Vagina (tissue), 2 donors: ENCODE measurements around the gene DEFB113.

Experiments used
- POLR2A ChIP-seq, 2 donors: fragments of 450-650 bp; IDR thresholded peaks; one replicate each; pipeline ENCODE4 v1.6.1; 2017; ENCODE audit warnings: antibody characterized with exemption in 2 of 2, mild to moderate bottlenecking in 2 of 2, moderate library complexity in 2 of 2
- POLR2AphosphoS5 ChIP-seq, 2 donors: sonication (generic); formaldehyde crosslinking; IDR thresholded peaks; one replicate each; pipeline ENCODE4 v1.9.0; 2017; ENCODE audit warnings: antibody characterized with exemption in 2 of 2, mild to moderate bottlenecking in 2 of 2, low read depth in 1 of 2; ENCODE audit not compliant: insufficient read depth in 1 of 2
- TF ChIP-seq, protein P1 (sequence below), 3 experiments: fragments of 450-650 bp in 2 of 3; fragments of 200-600 bp in 1 of 3; sonication (generic) in 1 of 3; IDR thresholded peaks; one replicate each; pipeline ENCODE4 v1.5.1; 2017 to 2019; ENCODE audit warnings: antibody characterized with exemption in 3 of 3, mild to moderate bottlenecking in 2 of 3, moderate library complexity in 2 of 3

DNA sequence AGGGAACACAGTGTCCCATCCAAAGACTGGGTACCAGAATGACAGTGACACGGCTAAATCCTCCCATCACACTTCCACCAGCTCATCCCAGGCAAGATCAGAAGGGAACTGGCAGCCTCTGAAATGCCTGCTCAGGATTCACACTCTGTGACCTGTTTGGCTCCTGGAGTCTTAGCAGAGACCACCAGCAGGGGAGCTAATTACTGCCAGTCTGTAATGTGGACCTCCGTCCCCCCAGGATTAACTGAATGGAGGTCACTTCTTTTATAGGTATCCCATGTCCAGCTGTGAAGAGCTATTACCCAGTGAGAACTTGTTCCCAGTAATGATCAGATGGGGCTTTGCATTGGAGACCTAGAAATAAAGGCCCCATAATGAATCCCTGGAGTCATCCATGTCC, 50.6 kb downstream of the DEFB113 start:
- TF ChIP-seq POLR2A (IDR thresholded peaks at IDR 0.05): no peak
- TF ChIP-seq, protein P1, sequence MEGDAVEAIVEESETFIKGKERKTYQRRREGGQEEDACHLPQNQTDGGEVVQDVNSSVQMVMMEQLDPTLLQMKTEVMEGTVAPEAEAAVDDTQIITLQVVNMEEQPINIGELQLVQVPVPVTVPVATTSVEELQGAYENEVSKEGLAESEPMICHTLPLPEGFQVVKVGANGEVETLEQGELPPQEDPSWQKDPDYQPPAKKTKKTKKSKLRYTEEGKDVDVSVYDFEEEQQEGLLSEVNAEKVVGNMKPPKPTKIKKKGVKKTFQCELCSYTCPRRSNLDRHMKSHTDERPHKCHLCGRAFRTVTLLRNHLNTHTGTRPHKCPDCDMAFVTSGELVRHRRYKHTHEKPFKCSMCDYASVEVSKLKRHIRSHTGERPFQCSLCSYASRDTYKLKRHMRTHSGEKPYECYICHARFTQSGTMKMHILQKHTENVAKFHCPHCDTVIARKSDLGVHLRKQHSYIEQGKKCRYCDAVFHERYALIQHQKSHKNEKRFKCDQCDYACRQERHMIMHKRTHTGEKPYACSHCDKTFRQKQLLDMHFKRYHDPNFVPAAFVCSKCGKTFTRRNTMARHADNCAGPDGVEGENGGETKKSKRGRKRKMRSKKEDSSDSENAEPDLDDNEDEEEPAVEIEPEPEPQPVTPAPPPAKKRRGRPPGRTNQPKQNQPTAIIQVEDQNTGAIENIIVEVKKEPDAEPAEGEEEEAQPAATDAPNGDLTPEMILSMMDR (IDR thresholded peaks at IDR 0.05): no peak
- no peak for TF ChIP-seq POLR2AphosphoS5 (IDR thresholded peaks at IDR 0.05; ENCODE audit: insufficient read depth in 1 of 2, low read depth in 1 of 2)
